ENCODE results near the gene OR10D3. TPM values are rescaled to one million over a fixed set of nuclear protein-coding genes. Genes with fewer than 3 reads are reported as not detected.
"Not testable (repeated sequence)": the region's sequence is repeated elsewhere in the genome, so short reads cannot be mapped to it uniquely, and the experiment has no call there.

The OR10D3 gene
- polyA plus RNA-seq, 4 donors: not detected

DNA sequence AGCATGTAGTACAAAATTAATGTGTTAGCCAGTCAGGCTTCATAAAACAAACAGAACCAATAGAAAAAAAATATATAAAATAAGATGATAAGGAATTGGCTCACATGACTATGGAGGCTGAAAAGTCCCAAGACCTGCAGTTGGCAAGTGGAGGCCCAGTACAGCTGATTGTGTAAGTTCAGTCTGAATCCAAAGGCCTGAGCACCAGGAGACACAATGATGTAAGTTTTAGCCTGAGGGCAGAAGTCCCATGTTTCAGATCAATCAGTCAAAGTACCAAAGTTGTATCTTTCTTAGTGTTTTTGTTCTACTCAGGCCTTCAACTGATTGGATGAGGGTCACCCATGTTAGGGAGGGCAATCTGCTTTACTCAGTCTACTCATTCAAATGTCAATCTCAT, 14.3 kb upstream of the OR10D3 start:
- Histone ChIP-seq H3K4me1 (ENCODE audit: control insufficient read depth in 3 of 3, insufficient read depth in 2 of 3, low read depth in 1 of 3, low read length in 2 of 3) (no peaks in the 10 kb centered on the region), H3K27me3 (ENCODE audit: control insufficient read depth in 3 of 3, insufficient read depth in 3 of 3, low read length in 3 of 3) (no peaks in the 10 kb centered on the region), H3K36me3 (ENCODE audit: control insufficient read depth in 3 of 3, insufficient read depth in 2 of 3, low read depth in 1 of 3, low read length in 3 of 3) (no peaks in the 10 kb centered on the region), H3K27ac (ENCODE audit: low read depth in 1 of 3, low read length in 2 of 3) (no peak overlapping the region), H3K4me3 (ENCODE audit: low read depth in 1 of 3, low read length in 3 of 3) (no peak overlapping the region), H3K9me3 (ENCODE audit: control insufficient read depth in 2 of 2, insufficient read depth in 1 of 2, low read depth in 1 of 2, low read length in 1 of 2) (no peaks in the 10 kb centered on the region)
- no peak for DNase-seq
- FAIRE-seq: no peak

DNA sequence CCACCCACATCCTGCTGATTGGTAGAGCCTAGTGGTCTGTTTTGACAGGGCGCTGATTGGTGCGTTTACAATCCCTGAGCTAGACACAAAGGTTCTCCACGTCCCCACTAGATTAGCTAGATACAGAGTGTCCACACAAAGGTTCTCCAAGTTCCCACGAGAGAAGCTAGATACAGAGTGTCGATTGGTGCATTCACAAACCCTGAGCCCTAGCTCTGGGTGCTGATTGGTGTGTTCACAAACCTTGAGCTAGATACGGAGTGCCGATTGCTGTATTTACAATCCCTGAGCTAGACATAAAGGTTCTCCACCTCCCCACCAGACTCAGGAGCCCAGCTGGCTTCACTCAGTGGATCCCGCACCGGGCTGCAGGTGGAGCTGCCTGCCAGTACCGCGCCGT, 12.8 kb upstream of the OR10D3 start:
- not testable (repeated sequence) for H3K27ac ChIP-seq (ENCODE audit: low read depth in 1 of 3, low read length in 2 of 3); H3K4me1 ChIP-seq (ENCODE audit: control insufficient read depth in 3 of 3, insufficient read depth in 2 of 3, low read depth in 1 of 3, low read length in 2 of 3); DNase-seq; H3K36me3 ChIP-seq (ENCODE audit: control insufficient read depth in 3 of 3, insufficient read depth in 2 of 3, low read depth in 1 of 3, low read length in 3 of 3); H3K27me3 ChIP-seq (ENCODE audit: control insufficient read depth in 3 of 3, insufficient read depth in 3 of 3, low read length in 3 of 3); H3K9me3 ChIP-seq (ENCODE audit: control insufficient read depth in 2 of 2, insufficient read depth in 1 of 2, low read depth in 1 of 2, low read length in 1 of 2); H3K4me3 ChIP-seq (ENCODE audit: low read depth in 1 of 3, low read length in 3 of 3); FAIRE-seq
- WGBS, 3 donors: 86% methylated on average over 6 of the region's 12 CpGs; no CpG with 5 or more reads in 2 of the 3 donors

DNA sequence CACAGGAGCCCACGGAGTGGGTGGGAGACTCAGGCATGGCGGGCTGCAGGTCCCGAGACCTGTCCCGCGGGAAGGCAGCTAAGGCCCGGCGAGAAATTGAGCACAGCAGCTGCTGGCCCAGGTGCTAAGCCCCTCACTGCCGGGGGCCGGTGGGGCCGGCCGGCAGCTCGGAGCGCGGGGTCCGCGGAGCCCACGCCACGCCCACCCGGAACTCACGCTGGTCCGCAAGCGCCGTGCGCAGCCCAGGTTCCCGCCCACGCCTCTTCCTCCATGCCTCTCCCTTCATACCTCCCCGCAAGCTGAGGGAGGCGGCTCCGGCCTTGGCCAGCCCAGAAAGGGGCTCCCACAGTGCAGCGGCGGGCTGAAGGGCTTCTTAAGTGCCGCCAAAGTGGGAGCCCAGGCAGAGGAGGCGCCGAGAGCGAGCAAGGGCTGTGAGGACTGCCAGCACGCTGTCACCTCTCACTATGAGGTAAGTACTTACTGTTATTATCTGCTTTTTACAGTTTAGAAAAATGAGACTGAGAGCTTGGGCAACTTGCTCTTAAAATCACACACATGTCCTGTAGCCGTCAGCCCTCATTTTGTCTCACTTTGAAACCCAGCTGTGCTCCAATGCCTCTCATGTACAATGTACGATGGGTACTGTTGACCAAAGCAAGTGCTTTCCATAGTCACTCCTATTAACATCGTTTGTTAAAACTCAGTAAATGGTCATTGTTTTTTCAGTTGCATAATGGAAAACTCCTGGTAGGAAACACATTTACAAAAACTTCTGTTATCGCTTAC, 12.2 kb upstream of the OR10D3 start:
- DNase-seq (no peak), FAIRE-seq (no peak)
- H3K27me3 ChIP-seq (ENCODE audit: control insufficient read depth in 3 of 3, insufficient read depth in 3 of 3, low read length in 3 of 3): no peaks in the 10 kb centered on the region
- H3K36me3 ChIP-seq (ENCODE audit: control insufficient read depth in 3 of 3, insufficient read depth in 2 of 3, low read depth in 1 of 3, low read length in 3 of 3): no peaks in the 10 kb centered on the region
- no peak overlapping the region for H3K27ac ChIP-seq (ENCODE audit: low read depth in 1 of 3, low read length in 2 of 3)
- H3K4me3 ChIP-seq (ENCODE audit: low read depth in 1 of 3, low read length in 3 of 3): no peak overlapping the region
- no peaks in the 10 kb centered on the region for H3K9me3 ChIP-seq (ENCODE audit: control insufficient read depth in 2 of 2, insufficient read depth in 1 of 2, low read depth in 1 of 2, low read length in 1 of 2)
- no peaks in the 10 kb centered on the region for H3K4me1 ChIP-seq (ENCODE audit: control insufficient read depth in 3 of 3, insufficient read depth in 2 of 3, low read depth in 1 of 3, low read length in 2 of 3)
- 93 to 94% (median 93%) methylated on average over 24 to 38 of the region's 40 CpGs for WGBS, 3 donors

DNA sequence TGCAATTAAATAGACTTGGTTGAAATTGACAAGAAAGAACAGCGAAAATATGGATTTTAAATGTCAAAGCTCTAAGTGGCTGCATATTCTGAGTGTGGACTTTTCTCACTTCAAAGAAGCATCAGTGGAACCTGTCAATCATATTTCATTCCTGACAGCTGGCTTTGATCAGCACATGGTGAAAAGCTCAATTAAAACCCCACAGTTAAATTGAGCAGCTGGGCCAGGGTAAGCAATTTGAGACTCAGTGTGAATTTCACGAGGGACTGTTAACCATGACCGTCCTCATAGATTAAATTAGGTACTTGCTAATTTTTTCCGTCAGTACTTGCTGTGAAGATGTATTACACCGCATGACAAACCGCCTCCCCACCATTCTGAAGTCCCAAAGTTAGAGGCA, 11.0 kb upstream of the OR10D3 start:
- Histone ChIP-seq H3K4me3 (ENCODE audit: low read depth in 1 of 3, low read length in 3 of 3) (no peak overlapping the region), H3K36me3 (ENCODE audit: control insufficient read depth in 3 of 3, insufficient read depth in 2 of 3, low read depth in 1 of 3, low read length in 3 of 3) (no peaks in the 10 kb centered on the region), H3K27me3 (ENCODE audit: control insufficient read depth in 3 of 3, insufficient read depth in 3 of 3, low read length in 3 of 3) (no peaks in the 10 kb centered on the region), H3K4me1 (ENCODE audit: control insufficient read depth in 3 of 3, insufficient read depth in 2 of 3, low read depth in 1 of 3, low read length in 2 of 3) (no peaks in the 10 kb centered on the region), H3K27ac (ENCODE audit: low read depth in 1 of 3, low read length in 2 of 3) (no peak overlapping the region), H3K9me3 (ENCODE audit: control insufficient read depth in 2 of 2, insufficient read depth in 1 of 2, low read depth in 1 of 2, low read length in 1 of 2) (no peaks in the 10 kb centered on the region)
- 79 to 89% (median 82%) methylated on average over 6 of the region's 6 CpGs for WGBS, 3 donors
- DNase-seq (no peak), FAIRE-seq (no peak)

DNA sequence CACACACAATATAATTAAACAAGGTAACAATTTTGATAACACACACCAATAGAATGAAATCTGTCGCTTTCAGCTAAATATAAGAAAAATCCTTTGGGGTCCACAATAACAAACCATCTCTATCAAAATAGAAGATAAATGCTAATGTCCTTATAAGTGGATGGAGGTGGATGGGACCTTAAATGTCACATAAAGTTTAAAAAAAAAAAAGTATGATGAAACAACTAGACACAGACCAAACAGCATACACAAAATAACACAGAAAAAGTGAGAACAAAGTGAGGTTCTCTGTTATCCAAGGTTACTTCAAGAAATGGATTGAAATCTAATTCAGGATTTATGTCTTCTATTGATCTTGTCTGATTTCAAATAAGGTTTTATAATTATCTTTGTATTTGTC, 10.5 kb upstream of the OR10D3 start:
- FAIRE-seq: no peak

DNA sequence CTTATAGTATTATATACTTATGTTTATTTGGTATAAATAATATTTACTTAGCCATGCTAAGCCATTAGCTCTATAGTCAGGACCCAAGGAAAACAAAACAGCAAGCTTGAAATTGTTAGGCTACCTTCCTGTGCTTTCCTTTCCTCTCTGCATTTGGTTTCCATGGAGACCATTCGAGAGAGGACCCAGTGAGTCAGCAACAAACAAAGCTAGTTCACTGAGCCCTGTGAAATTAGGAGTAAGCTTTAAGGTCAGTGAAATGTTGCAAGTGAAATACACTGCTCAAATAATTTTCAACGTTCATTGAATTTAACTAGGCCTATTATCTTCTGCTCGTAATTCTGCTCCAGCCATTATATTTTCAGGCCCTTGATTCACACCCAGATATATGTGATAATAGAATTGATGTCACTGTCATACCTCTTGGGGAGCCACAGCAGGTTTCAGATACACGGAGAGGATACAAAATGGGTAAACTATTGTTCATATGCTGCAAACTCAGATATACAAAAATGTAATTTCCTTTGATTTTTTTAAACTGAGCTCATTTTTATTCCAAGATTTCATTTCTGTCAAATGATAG, 9.1 kb upstream of the OR10D3 start:
- H3K27me3 ChIP-seq (ENCODE audit: control insufficient read depth in 3 of 3, insufficient read depth in 3 of 3, low read length in 3 of 3): no peaks in the 10 kb centered on the region
- no peak overlapping the region for H3K27ac ChIP-seq (ENCODE audit: low read depth in 1 of 3, low read length in 2 of 3)
- no peaks in the 10 kb centered on the region for H3K4me1 ChIP-seq (ENCODE audit: control insufficient read depth in 3 of 3, insufficient read depth in 2 of 3, low read depth in 1 of 3, low read length in 2 of 3)
- FAIRE-seq (no peak), DNase-seq (no peak)
- 29 to 42% (median 37%) methylated on average over 4 of the region's 4 CpGs for WGBS, 3 donors
- H3K36me3 ChIP-seq (ENCODE audit: control insufficient read depth in 3 of 3, insufficient read depth in 2 of 3, low read depth in 1 of 3, low read length in 3 of 3): no peaks in the 10 kb centered on the region
- no peak overlapping the region for H3K4me3 ChIP-seq (ENCODE audit: low read depth in 1 of 3, low read length in 3 of 3)
- no peaks in the 10 kb centered on the region for H3K9me3 ChIP-seq (ENCODE audit: control insufficient read depth in 2 of 2, insufficient read depth in 1 of 2, low read depth in 1 of 2, low read length in 1 of 2)

More for the DNA sequence above, 10.5 kb upstream of the OR10D3 start:
- Histone ChIP-seq H3K9me3 (ENCODE audit: control insufficient read depth in 2 of 2, insufficient read depth in 1 of 2, low read depth in 1 of 2, low read length in 1 of 2) (no peaks in the 10 kb centered on the region), H3K27ac (ENCODE audit: low read depth in 1 of 3, low read length in 2 of 3) (no peak overlapping the region), H3K36me3 (ENCODE audit: control insufficient read depth in 3 of 3, insufficient read depth in 2 of 3, low read depth in 1 of 3, low read length in 3 of 3) (no peaks in the 10 kb centered on the region), H3K4me3 (ENCODE audit: low read depth in 1 of 3, low read length in 3 of 3) (no peak overlapping the region), H3K4me1 (ENCODE audit: control insufficient read depth in 3 of 3, insufficient read depth in 2 of 3, low read depth in 1 of 3, low read length in 2 of 3) (no peaks in the 10 kb centered on the region), H3K27me3 (ENCODE audit: control insufficient read depth in 3 of 3, insufficient read depth in 3 of 3, low read length in 3 of 3) (no peaks in the 10 kb centered on the region)
- DNase-seq: no peak
- 91 to 100% (median 97%) methylated on average over 1 of the region's 1 CpG for WGBS, 3 donors

DNA sequence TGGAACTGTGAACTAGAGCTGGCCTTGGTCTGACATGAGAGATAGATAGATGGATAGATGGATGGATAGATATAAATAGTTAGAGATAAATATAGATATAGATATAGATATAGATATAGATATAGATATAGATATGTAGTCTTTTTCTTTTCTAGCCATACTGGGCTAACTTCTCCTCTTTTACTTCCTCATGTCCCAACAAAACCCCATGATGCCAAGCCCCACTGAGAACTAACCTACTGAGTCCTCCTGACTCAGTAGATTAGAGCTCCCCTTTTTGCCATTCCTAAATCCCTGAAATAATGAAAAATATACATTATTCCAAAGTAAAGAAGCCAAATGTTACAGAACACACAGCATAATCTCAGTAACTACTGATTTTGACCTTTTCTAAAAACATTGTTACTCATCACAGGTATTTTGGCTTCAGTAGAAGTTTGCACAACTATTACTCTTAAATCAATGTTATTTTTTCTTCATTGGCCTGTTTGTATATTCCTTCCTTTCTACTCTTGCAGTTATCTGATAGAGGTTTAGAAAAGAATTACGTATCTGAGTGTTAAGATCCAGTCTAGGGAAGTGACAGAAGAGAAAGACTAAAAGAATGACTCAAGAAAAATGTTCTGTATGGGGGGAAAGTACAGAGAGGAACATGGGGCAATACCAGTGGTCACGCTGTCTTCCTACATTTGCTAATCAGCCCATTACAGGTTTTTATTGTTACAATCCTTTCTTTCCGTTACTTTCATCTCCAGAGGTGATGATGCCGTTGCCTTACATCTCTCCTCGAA, 6.0 kb upstream of the OR10D3 start:
- no peak overlapping the region for H3K27ac ChIP-seq (ENCODE audit: low read depth in 1 of 3, low read length in 2 of 3)
- H3K4me1 ChIP-seq (ENCODE audit: control insufficient read depth in 3 of 3, insufficient read depth in 2 of 3, low read depth in 1 of 3, low read length in 2 of 3): no peaks in the 10 kb centered on the region
- no peak for FAIRE-seq
- no peaks in the 10 kb centered on the region for H3K9me3 ChIP-seq (ENCODE audit: control insufficient read depth in 2 of 2, insufficient read depth in 1 of 2, low read depth in 1 of 2, low read length in 1 of 2)
- 74 to 82% (median 75%) methylated on average over 5 of the region's 5 CpGs for WGBS, 3 donors
- DNase-seq: no peak
- H3K36me3 ChIP-seq (ENCODE audit: control insufficient read depth in 3 of 3, insufficient read depth in 2 of 3, low read depth in 1 of 3, low read length in 3 of 3): no peaks in the 10 kb centered on the region
- H3K27me3 ChIP-seq (ENCODE audit: control insufficient read depth in 3 of 3, insufficient read depth in 3 of 3, low read length in 3 of 3): no peaks in the 10 kb centered on the region
- no peak overlapping the region for H3K4me3 ChIP-seq (ENCODE audit: low read depth in 1 of 3, low read length in 3 of 3)

DNA sequence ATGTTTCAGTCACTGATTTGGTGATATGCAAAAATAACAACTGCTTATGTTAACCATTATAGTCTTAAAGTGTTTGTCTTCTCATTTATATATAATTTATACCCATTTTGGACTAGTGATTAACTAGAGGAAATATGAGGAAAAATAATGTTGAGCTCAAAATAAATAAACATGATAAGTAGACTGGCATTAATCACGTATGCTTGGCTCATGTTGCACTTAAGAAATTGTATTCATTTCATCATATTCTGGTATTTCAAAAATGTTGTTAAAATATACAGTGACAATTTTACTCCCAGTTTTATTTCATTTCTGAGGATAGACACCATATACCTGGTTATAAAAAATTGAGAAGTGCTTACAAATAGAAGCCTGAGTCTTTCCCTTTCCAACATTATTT, 3.8 kb upstream of the OR10D3 start:
- no peaks in the 10 kb centered on the region for H3K9me3 ChIP-seq (ENCODE audit: control insufficient read depth in 2 of 2, insufficient read depth in 1 of 2, low read depth in 1 of 2, low read length in 1 of 2)
- no peak for FAIRE-seq
- no peak for DNase-seq
- no peak overlapping the region for H3K4me3 ChIP-seq (ENCODE audit: low read depth in 1 of 3, low read length in 3 of 3)
- H3K4me1 ChIP-seq (ENCODE audit: control insufficient read depth in 3 of 3, insufficient read depth in 2 of 3, low read depth in 1 of 3, low read length in 2 of 3): no peaks in the 10 kb centered on the region
- no peaks in the 10 kb centered on the region for H3K36me3 ChIP-seq (ENCODE audit: control insufficient read depth in 3 of 3, insufficient read depth in 2 of 3, low read depth in 1 of 3, low read length in 3 of 3)
- H3K27ac ChIP-seq (ENCODE audit: low read depth in 1 of 3, low read length in 2 of 3): no peak overlapping the region
- no peaks in the 10 kb centered on the region for H3K27me3 ChIP-seq (ENCODE audit: control insufficient read depth in 3 of 3, insufficient read depth in 3 of 3, low read length in 3 of 3)
- WGBS, 3 donors: 39 to 45% (median 41%) methylated on average over 1 of the region's 1 CpG

Data from small intestine (tissue), 7 donors.